Hindlimb muscle (tissue), 1 donor: ENCODE results near the gene ZBTB24. TPM values are rescaled to one million over a fixed set of nuclear protein-coding genes. Genes with fewer than 3 reads are reported as not detected.
"Not testable (repeated sequence)": the region's sequence is repeated elsewhere in the genome, so short reads cannot be mapped to it uniquely, and the experiment has no call there.

Experiments
- DNase-seq: peaks from one replicate; pipeline ENCODE4 v3.0.0-alpha.2; 2013
- polyA plus RNA-seq: library from polyadenylated mRNA; unstranded; fragments of 120-200 nt; gene quantifications from one replicate; pipeline ENCODE4 v1.2.1, GENCODE V29; 2013; ENCODE audit not compliant: insufficient read length

Gene ZBTB24
- polyA plus RNA-seq = 4.9 TPM

DNA sequence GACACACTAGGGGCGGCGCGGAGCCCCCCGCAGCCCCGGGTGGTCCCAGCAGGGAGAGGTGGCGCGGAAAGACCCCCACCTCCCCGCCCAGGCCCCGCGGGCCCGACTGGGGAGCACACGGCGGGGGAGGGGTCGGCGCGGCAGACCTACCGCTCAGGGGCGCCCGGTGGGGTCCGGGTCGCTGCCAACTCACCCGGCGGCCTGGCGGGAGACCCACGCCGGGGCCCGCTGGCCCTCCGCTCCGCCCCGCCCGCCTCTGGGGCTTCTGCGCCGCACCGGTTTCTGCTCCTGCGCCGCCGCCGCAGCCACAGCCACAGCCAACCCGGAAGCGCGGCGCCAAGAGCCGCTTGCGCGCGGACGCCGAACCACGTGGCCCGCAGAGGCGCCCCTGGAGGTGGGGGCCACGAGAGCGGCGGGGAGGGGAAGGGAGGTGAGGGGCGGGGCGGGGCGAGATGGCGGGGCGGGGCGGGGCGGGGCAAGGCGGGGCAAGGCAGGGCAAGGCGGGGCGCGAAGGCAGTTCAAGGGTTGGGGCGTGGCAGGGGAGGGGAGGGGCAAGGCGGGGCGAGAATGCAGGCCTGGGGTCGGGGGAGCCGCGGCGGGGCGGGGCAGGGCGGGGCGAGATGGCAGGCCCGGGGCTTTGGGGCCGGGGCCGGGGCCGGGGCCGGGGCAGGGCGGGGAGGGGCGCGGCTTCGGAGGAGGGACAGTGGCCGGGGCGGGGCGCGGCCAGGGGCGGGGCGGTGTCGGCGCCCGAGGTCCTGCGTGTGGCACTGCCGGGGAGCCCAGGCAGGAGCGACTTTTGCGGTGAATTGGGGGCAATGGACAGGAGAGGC is at the start of gene ZBTB24:
ZBTB24 (minus strand) TSS at position 315 of the 830 bp plus-strand sequence. CDS start 1,193 bp downstream, outside the sequence.
- DNase-seq = peak; percentile 89

DNA sequence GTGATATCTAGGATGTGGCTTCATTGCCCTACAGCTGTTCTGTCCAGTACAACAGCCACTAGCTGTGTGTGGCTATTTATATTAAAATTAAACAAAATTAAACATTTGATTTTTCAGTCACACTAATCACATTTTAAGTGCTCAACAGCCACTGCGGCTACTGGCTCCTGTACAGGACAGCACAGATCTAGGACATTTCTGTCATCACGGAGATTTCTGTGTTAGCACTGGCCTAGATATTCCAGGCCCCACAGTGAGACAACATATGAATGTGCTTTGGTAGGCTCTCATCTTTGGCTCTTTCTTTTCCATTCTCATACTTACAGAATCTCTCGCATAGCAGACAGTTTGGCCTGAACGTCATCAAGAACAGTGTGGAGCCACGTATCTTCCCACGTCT is 48.4 kb upstream of the ZBTB24 start:
- no peak for DNase-seq

DNA sequence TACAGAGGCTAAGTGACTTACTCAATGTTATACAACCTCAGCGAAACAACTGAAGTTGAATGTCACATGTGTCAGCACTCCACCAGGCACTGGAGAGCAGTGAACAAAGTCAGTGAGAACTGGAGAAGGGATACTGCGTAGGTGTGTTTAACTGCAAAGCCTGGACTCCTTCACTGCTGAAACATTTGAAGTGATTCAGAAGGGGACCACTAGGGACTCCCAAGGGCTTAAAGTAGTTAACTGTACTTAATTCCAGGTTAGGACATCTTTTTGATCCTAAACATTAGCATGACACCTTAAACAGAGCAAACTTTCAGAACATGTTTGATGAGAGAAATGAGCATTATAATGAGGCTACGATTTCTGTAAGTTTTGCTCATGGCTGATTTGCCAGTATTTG is 45.0 kb upstream of the ZBTB24 start:
- no peak for DNase-seq

DNA sequence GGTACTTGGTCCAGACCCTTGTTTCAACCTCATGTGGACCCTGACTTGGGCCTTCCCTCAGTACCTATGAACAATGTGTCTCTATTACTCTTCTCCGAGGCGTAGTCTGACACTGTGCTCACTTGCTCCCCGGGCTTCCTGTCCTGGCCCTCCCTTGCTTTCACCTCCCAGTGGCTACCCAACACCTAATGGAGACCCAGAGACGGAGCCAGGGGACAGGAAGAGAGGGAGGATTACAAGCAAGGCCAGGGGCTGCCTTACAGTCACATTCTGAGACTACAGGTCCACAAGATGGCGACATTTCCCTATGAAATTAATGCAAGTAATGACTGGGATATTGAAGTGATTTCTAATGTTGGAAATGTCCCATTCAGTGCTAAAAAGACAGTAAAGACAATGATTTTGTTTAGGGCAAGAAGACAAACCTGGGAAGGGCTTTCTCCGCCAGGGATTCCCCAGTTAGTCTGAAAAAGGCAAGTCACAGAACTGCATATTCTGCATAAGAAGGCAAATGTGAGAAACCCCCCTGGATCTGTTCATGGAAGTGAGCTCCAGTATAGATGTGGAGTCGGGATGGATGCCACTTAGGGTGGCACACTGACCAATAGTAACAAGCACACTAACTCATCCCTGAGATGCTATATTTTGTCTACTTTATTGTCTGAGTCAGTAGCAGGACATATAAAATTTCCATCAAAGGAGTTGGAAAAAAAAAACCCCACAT is 44.0 kb upstream of the ZBTB24 start:
- peak; percentile 62 for DNase-seq

DNA sequence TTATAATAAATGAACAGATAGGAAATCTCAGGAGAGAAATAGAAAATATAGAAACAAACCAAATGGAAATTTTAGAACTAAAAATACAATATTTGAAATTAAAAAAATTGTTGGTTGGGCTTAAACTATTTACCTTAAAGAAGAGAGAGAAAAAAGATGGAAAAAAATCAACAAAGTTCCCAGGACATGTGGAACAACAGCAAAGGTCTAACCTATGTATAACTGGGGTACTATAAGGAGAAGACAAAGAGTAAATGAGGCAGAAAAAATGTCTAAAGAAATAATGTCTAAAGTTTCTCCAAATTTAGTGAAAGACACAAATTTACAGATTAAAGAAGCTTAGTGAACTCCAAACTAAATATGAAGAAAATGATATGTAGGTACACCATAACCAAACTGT is 41.1 kb upstream of the ZBTB24 start:
- DNase-seq = no peak

DNA sequence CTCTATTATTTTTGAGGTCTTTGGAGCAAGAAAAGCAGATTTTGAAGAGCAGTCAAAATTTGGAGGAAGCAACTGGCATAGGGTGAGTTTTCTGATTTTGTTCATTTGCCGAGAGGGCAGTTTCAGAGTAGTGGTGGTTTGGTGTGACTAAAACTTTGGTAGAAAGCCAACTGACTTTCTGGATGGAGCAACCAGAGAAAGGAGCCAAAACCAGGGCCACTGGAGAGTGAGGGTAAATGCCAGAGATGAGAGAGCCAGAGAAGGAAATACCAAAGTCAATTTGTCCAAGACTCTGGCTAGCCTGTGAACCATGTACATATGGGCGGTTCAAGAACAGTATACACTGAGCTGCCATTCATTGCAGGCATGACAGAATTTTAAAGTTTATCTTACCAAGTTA is 40.5 kb upstream of the ZBTB24 start:
- no peak for DNase-seq

DNA sequence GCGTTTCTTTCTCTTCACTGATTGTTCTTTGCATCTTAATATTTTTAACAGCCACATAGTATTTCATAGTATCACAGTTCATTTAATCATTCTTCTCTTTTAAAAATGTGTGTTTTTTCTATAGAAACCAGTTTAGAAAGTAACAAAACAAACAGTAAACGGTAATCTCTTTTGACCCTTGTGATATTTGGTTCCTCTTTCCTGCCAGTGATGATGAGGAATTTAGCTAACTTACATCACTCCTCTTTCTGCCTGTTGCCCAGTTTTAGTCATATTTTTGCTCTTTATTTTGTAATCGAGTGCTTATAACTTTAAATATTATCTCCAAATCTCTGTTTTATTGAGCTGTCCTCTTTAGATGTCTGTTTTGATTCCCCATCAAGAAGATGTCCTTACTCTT is 38.1 kb upstream of the ZBTB24 start:
- no peak for DNase-seq

DNA sequence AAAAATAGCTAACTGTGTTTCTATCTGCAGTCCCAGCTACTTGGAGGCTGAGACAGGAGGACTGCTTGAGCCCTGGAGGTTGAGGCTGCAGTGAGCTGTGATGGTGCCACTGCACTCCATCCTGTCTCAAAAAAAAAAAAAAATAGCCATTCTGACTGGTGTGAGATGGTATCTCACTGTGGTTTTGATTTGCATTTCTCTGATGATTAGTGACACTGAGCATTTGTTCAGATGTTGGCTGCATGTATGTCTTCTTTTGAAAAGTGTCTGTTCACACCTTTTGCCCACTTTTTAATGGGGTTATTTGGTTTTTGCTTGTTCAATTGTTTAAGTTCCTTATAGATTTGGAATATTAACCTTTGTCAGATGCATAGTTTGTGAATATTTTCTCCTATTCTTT is 36.6 kb upstream of the ZBTB24 start:
- not testable (repeated sequence) for DNase-seq

DNA sequence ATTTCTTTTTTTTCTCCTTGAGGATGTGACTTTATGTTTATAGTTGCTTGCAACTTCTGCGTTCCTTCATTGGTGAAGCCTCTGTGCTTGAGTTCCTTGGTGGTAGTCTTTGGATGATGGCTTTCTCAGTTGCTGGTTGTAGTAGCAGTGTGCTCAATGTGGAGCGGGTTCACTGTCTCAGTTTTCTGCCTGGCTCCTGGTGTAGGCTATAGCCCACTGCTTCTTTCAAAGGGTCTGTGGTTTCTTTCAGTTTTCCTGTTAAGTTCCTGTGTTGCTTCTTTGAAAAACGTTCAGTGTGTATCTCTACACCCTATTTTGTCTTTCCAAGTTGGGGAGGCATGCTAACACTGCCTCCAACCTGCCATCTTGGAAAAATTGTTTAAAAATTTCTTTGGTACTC is 33.9 kb upstream of the ZBTB24 start:
- no peak for DNase-seq

DNA sequence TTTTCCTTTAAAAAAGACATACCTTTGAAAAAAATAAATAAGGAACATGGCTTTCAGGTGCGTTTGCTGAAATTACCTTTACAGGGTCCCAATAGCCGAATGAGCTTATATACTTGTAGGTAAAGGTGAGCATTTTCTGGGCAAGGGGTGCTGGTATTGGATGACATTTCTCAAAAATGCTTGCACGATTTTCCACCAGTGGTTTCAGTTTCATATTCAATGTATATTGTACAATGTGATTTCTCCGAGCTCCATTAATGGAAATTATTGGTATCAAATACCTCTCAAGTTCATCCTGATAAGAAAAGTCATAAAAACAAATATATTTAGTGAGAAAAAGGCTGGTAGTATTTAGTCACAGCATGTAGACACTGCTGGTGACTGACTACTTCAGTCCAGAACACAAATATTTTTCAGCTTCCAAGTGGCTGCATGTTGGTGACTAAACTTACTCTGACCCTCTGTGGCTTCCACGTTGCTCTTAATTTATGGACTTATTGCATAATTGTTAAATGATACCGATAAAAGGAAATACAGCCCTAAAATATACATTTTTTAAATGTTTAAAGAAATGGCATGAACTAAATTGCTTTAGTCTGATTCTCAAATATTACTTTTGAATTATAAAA is 32.9 kb upstream of the ZBTB24 start:
- DNase-seq = no peak

DNA sequence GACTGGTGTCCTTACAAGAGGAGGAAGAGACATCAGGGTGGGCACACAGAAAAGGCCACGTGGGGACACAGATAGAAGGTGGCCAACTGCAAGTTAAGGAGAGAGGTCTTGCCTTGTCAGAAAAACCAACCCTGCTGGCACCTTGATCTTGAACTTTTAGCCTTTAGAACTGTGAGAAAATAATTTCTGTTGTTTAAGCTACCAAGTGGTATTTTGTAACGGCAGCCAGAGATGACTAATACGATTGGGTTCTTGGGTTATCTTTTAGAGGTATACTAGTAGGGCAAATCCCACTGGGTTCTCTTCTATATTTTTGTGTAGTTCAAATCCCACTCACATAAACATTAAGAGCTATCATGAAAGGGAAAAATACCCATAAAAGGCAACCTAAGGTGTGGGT is 31.9 kb upstream of the ZBTB24 start:
- no peak for DNase-seq

DNA sequence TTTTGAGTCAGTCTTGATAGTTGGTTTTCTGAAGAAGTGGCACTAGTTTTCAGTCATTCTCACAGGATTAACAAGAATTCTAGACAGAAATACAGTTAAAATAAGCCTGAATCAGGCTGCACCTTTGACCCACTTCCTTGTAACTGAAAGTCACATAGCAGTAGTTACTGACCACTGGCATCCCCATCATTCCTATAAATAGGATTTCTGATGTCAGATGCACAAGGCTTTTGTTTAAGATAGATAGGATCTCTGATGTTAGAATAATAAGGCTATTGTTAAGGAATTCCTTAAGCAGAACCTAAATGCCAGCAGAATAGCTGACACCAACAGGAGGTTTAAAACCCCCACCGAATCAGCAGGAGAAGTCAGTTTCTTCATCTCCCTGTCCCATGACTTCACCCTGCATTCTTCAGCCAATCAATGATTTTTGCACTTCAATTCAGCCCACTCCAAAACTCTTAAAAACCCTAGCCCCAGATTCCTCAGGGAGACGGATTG is 30.6 kb upstream of the ZBTB24 start:
- DNase-seq = no peak

DNA sequence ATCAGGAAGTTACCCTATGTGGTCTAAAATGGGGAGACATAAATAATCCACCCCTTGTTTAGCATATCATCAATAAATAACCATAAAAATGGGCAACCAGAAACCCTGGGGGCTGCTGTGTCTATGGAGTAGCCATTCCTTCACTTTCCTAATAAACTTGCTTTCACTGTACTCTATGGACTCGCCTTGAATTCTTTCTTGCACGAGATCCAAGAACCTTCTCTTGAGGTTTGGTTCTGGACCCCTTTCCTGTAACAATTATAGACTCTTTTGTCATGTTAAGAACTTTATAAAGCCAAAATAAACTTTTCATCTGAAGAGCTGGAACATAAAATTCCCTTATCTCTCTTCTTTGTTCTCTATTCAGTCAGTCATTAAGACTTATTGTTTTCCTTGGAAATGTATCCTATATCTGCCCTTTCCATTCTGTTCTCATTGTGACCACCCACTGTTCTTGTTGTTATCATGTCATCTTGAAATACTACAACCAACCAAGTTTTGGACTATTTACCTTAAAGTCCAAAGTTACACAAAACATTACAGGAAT is 29.3 kb upstream of the ZBTB24 start:
- no peak for DNase-seq

DNA sequence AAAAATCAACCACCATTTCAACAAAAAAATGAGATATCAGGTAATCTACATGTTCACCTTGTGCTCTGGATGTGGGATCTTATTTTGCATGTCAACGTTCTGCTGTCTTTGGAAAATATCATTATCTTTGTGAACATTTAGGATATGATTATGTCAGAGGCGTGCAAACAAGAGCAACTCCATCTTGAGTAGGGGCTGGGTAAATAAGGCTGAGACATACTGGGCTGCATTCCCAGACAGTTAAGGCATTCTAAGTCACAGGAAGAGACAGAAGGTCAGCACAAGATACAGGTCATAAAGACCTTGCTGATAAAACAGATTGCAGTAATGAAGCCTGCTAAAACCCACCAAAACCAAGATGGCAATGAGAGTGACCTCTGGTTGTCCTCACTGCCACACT is 28.8 kb upstream of the ZBTB24 start:
- no peak for DNase-seq

DNA sequence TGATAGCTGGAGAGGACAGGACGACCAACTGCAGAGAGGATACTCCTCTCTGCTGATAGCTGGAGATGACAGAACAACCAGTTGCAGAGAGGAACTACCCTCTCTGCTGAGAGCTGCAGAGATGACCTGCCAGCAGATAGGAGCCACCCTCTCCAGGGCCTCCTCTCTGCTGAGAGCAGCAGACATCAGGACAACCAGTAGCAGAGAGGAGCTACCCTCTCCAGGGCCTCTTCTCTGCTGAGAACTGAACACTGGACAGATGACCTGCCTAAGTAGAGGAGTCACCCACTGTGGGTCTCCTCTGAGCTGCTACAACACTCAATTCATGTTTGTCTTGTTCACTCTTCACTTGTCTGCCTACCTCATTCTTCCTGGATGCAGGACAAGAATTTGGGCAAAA is 27.3 kb upstream of the ZBTB24 start:
- no peak for DNase-seq

DNA sequence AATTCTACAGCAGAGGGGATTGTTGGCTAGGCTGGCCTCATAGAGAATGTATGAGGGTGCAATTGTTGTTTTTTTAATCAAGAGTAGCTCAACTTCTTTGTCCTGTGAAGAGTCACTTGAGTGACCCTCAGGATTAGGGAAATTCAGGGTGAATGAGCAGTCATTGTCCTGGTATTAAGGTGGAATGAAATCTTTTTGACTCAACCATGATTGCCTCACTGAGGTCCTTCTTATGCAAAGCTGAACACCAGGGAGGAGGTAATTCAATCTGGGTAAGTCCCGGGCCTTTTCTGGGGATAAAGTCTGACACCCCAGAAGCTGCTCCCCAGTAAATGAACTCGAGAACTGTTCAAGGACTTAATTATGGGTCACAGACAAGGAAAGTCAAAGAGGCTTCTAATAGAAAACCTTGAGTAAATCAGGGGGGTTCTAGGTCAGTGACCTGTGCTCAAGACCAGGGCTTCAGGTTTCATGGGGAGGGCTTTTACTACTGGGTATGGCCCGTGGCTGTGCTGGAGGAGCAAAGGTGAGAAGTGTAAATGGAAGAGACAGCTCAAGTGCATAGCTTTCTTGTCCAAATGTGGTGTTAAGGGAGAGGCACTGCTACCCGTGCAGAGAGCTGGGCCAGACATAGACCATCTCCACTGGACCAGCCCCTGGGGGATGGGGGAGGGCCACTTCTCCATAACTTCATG is 25.3 kb upstream of the ZBTB24 start:
- no peak for DNase-seq

DNA sequence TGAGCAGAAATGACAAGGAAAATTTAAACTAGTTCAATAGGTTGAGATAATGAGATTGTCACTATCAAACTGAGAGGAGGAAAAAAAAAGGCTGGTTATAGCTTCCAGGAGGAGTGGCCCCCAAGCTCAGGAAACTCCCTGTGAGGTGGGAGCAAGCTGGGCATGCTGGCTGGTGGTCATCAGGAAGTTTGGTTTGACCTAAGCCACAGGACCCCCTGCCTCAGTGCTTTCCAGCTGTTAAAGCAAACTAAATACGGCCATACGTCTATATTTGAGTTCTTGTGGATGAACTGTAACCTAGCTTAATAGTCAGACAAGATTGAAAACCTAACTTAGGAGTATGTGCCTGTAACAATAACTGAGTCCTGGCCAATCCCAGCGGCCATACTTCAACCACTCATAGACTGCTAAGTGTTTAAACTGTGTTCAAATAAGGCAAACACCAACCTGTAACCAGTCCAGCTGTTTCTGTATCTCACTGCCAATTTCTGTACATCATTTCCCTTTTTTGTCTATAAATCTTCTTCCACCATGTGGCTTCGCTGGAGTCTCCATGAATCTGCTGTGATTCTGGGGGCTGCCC is 24.6 kb upstream of the ZBTB24 start:
- no peak for DNase-seq

DNA sequence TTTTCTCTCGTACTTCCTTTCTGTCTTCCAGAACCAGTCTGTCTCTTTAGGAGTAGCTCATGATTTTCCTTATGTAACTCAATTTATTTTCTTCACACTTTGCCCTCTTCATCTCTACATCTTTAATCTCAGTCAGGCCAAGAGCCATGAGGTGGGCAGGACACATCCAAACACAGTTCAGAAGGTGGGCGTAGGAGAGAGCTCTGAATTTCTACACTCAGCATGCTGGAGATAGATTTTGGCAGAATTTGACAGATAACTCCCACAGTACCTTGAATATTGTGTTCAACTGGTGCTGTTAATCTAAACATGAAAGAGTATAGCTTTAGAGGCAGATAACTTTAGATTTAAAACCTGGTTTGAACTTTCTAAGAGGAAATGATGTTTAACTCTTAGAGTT is 23.8 kb upstream of the ZBTB24 start:
- DNase-seq = no peak

DNA sequence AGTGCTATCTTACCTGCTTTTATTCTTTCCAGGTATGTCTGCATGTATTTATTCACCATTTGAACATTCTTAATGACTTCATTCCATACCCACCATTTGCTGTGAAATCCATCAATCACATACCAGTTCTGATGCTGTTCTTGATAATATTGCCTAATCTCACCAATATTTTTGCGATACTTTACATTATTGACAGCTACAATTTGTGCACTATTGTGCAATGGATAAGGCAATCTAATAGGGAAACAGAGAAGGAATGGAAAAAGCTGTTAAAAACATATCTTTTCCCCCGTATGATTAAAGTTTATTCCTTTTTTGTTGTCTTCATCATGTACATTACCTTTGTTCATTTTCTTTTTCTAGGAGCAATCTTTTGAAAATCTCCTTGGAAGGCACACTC is 23.3 kb upstream of the ZBTB24 start:
- DNase-seq = no peak

DNA sequence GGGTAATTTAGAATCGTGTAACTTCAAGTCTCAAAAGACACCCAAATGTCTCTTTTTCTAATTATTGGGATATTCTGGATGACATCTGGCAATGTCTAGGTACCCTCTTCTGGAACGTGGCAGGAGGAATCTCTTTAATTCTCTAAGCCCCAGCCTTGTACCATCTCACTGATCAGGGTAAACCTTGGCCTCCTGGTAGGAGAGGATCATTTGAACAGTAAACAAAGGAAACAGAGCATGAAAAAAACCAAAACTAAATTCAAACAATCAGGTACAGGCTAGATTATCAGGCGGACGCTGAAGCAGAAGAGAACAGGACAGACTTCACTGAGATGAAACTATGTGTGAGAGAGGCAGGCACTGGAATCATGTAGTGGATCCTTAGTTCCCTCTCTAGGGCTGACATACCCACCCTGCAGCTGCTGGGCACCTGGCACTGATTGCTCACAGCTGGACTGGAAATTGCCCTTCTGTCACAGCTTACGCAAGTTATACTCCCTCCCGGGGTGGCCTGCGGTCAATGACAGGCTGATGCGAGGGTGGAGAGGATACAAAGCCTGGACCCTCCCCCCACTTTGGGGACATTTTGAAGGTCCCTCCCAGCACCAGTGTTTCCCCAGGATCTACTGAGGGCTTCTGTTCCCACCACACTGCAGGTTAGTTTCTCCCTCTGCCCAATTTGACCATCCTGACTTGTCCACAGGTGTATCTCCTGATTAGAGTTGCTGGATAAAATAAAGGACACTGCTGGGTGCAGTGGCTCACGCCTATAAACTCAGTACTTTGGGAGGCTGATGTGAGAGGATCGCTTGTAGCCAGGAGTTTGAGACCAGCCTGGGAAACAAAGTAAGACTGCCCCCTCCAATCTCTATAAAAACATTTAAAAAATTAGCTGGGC is 20.6 kb upstream of the ZBTB24 start:
- DNase-seq = peak; percentile 26

DNA sequence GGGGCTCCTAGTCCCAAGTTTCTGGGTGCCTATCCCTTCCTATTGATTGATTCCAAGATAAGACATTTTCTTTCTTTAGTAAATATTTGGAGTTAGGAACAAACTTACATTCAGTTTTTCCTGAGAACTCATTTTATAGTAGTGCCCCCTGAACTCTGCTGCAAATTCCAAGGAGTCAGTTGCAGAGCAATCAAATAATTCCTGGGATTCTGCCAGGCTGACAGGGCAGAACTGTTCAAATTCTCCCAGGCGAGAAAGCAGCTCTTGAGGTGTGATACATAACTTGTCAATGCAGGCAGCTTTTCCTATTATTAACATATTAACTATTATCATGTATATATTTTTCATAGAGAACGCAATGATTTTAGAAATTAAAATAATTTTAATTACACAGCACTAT is 15.9 kb upstream of the ZBTB24 start:
- DNase-seq = no peak
